Measurements from ENCODE around the gene MAP3K3.
A peak's percentile ranks its signal among the peaks of the same experiment; 100 is the strongest.

MAP3K3 gene

GRCh38 chr17:63622574-63623390 is 565 bp downstream of the MAP3K3 start:
- DNase-seq: peak; percentile 73 to 91 (median 76)

GRCh38 chr17:63623786-63624530 is 1.7 kb downstream of the MAP3K3 start:
- peak in 1 of 3 donors; percentile 22 for DNase-seq

- peak in 2 of 3 donors; percentile 18 to 19 for DNase-seq
Observed at GRCh38 chr17:63624531-63624880, 2.3 kb downstream of the MAP3K3 start.

GRCh38 chr17:63626551-63627180 is 4.4 kb downstream of the MAP3K3 start:
- peak in 2 of 3 donors; percentile 28 to 39 for DNase-seq

- no peak for DNase-seq
Observed at GRCh38 chr17:63629627-63630026, 7.4 kb downstream of the MAP3K3 start.

- DNase-seq: no peak
Observed at GRCh38 chr17:63631062-63631461, 8.8 kb downstream of the MAP3K3 start.

- DNase-seq: no peak
Observed at GRCh38 chr17:63631626-63632025, 9.4 kb downstream of the MAP3K3 start.

GRCh38 chr17:63633742-63634141 is 11.5 kb downstream of the MAP3K3 start:
- DNase-seq: no peak

GRCh38 chr17:63634163-63634562 is 11.9 kb downstream of the MAP3K3 start:
- peak; percentile 77 to 88 (median 82) for DNase-seq

GRCh38 chr17:63634816-63635215 is 12.6 kb downstream of the MAP3K3 start:
- no peak for DNase-seq

GRCh38 chr17:63635290-63635689 is 13.1 kb downstream of the MAP3K3 start:
- DNase-seq: no peak

- no peak for DNase-seq
Observed at GRCh38 chr17:63635787-63636186, 13.6 kb downstream of the MAP3K3 start.

- DNase-seq: no peak
Observed at GRCh38 chr17:63639125-63639524, 16.9 kb downstream of the MAP3K3 start.

GRCh38 chr17:63640038-63640437 is 17.8 kb downstream of the MAP3K3 start:
- DNase-seq: no peak

GRCh38 chr17:63641692-63642448 is 19.7 kb downstream of the MAP3K3 start:
- DNase-seq: peak; percentile 91 to 92 (median 91)

- peak in 2 of 3 donors; percentile 39 to 49 for DNase-seq
Observed at GRCh38 chr17:63644846-63645245, 22.6 kb downstream of the MAP3K3 start.

- DNase-seq: no peak
Observed at GRCh38 chr17:63645775-63646487, 23.7 kb downstream of the MAP3K3 start.

- peak; percentile 70 to 92 (median 88) for DNase-seq
Observed at GRCh38 chr17:63646488-63646806, 24.2 kb downstream of the MAP3K3 start.

GRCh38 chr17:63647065-63647725 is 25.0 kb downstream of the MAP3K3 start:
- no peak for DNase-seq

GRCh38 chr17:63647936-63648335 is 25.7 kb downstream of the MAP3K3 start:
- DNase-seq: no peak

- peak; percentile 56 to 62 (median 60) for DNase-seq
Observed at GRCh38 chr17:63649813-63650212, 27.6 kb downstream of the MAP3K3 start.

GRCh38 chr17:63652106-63652505 is 29.9 kb downstream of the MAP3K3 start:
- no peak for DNase-seq
